ENCODE measurements around the gene TPI1.
A peak's percentile ranks its signal among the peaks of the same experiment; 100 is the strongest.
"Not testable (repeated sequence)": the region's sequence is repeated elsewhere in the genome, so short reads cannot be mapped to it uniquely, and the experiment has no call there.

TPI1 gene

DNA sequence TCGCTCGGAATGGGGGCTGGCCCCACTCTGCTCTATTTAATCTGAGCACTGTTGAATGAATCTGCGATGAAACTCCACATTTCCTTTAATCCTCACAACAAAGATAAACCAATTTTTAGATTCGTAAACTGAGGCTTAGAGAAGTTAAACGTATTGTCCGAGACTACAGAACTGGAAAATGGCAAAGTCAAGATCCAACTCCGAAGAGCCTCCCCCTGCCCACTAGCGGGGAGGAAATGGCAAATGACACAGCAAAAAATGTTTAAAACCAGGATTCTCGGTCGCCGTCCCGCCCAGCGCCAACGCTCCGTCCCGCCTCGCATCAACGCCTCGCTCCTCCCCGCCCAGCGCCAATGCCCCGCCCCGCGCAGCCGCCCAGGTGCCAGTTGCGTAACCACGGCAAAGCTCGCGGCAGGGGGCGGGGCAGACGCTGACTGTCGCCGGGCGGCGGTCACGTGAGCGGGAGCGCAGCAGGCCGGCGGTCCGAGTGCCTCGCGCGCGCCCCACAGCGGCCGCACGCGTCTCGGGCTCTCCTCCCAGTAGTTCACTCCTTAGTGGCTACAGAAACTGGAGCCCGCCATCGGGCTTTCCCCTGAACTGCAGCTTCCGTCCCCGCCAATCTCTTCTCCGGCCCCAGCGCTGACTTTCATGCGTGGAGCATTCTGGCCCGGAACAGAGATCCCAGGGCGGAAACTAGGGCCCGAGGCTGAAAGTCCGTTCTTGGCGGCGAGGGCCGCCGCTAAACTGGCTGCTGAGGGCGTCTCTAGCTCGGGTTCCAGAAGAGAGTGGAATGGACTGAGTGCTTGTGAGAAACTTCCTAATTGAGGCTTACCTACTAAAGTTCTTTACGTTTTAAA is 23.7 kb downstream of the TPI1 start:
- DNase-seq (ENCODE audit: low read depth in 2 of 3, low spot score in 2 of 3): peak; percentile 93 to 98 (median 97)

DNA sequence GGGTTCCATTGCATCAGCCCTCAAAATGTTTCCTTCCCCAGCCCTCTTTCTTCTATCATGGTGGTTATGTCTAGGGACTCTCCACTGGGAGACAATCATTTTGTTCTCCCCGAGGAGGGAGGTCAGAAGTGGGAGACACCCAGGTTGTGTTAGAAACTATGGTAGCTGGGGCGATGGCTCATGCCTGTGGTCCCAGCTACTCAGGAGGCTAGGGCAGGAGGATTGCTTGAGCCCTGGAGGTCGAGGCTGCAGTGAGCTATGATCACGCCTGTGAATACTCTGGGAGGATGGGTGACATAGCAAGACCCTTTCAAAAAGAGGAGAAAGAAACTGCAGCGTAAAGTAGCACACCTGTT is 24.3 kb downstream of the TPI1 start:
- no peak for DNase-seq (ENCODE audit: low read depth in 2 of 3, low spot score in 2 of 3)

DNA sequence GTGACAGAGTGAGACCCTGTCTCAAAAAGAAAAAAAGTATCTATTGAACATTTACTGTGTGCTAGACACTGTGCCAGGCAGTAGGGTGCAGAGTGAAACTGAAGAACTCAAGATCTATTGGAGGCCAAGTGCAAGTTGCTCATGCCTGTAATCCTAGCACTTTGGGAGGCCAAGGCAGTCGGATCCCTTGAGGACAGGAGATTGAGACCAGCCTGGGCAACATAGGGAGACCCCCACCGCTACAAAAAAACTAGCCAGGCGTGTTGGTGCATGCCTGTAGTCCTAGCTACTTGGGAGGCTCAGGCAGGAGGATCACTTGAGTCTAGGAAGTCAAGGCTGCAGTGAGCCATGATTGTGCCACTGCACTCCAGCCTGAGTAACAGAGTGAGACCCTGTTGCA is 25.4 kb downstream of the TPI1 start:
- not testable (repeated sequence) for DNase-seq (ENCODE audit: low read depth in 2 of 3, low spot score in 2 of 3)

DNA sequence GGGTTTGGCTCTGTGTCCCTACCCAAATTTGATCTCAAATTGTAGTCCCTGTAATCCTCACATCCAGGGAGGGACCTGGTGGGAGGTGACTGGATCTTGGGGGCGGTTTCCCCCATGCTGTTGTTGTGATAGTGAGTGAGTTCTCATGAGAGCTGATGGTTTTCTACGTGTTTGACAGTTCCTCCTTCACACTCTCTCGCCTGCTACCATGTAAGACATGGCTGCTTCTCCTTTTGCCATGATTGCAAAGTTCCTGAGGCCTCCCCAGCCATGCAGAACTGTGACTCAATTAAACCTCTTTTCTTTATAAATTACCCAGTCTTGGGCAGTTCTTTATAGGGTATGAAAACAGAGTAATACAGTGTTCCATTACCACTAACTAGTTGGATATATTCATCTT is 27.0 kb downstream of the TPI1 start:
- DNase-seq (ENCODE audit: low read depth in 2 of 3, low spot score in 2 of 3): no peak

DNA sequence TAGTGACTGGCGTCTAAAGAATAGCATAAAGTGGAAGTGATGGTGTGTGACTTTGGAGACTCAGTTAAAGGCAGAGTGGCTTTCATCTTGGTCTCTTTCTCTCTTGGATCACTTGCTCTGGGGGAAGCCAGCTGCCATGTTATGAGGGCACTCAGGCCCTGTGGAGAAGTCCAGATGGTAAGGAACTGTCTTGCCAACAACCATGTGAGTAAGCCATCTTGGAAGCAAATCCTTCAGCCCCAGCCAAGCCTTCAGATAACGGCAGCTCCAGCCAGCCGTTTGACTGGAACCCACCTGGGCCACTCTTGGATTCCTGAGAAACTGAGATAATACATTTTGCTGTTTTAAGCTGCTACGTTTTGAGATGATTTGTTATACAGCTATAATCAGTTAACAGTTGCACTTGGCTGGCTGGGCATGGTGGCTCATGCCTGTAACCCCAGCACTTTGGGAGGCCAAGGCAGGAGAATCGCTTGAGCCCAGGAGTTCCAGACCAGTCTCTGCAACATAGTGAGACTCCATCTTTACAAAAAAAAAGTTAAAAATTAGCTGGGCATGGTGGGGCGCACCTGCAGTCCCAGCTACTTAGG is 29.6 kb downstream of the TPI1 start:
- DNase-seq (ENCODE audit: low read depth in 2 of 3, low spot score in 2 of 3): no peak

DNA sequence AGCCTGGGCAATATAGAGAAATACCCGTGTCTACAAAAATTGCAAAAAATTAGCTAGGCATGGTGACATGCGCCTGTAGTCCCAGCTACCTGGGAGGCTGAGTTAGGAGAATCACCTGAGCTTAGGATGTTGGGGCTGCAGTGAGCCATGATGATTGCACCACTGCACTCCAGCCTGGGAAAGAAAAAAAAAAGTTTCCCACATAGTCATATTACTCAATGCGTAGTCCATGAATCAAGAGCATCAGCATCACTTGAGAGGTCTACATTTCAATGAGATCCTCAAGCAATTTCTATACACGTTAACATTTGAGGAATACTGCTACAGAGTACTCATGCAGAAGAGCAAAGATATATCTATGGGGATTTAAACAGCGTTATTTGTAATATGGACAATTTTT is 32.1 kb downstream of the TPI1 start:
- no peak for DNase-seq (ENCODE audit: low read depth in 2 of 3, low spot score in 2 of 3)

DNA sequence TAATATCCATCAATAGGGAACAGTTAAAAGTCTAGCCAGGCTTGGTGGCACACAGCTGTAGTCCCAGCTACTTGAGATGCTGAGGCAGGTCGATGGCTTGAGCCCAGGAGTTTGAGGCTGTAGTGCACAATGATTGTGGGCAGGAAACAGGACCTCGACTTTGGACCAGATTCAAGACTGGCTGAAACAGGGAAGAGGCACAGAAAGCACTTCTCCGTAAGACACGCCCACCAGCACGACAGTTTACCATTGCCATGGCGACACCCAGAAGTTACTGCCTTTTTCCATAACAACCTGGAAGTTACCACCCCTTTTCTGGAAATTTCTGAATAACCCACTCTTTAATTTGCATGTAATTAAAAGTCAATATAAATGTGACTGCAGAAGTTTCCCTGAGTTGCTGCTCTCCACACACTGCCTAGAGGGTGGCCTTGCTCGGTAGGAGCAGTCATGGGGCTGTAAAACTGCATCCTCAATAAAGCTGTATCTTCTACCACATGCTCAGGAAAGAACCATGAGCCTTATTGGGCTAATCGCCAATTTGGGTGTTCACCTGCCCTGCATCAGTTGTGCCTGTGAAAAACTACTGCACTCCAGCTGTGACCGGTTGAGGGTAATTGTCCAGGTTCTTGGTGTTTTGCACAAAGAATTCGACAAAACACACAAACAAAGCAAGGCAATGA is 32.6 kb downstream of the TPI1 start:
- no peak for DNase-seq (ENCODE audit: low read depth in 2 of 3, low spot score in 2 of 3)

DNA sequence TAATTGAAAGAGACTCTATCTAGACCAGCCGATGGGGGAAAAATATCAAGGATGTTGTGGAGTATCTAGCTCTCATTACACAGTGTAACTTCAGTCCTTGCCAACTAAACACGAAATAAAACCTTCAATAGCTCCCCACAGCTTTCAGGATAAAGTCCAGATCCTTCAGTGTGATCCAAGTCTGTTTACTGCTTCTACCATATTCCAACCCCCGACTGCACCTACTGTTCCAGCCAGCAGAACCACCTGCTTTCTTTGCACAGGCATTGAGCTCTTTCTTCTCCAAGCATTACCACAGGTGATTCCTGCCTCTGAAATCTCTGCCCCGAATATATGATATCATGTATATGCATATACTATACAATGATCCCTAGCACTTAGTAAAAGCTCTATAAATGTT is 35.1 kb downstream of the TPI1 start:
- no peak for DNase-seq (ENCODE audit: low read depth in 2 of 3, low spot score in 2 of 3)

DNA sequence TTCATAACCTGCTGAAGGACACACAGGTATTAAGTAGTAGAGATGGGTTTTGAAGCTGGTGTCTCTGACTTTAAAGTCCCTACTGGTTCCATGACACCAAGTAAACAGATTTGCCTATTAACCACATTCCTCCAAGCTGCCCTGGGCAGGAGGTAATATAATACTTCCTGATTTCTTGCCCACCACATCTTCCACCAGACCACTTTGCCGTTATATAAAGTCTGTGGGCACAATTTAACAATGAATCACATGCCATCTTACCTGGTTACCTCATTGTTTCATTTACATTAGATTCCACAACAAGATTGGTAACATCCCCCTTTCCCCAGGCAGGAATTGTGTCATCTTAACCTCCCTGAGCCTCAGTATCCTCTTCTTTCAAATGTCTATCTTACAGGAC is 36.4 kb downstream of the TPI1 start:
- DNase-seq (ENCODE audit: low read depth in 2 of 3, low spot score in 2 of 3): no peak

DNA sequence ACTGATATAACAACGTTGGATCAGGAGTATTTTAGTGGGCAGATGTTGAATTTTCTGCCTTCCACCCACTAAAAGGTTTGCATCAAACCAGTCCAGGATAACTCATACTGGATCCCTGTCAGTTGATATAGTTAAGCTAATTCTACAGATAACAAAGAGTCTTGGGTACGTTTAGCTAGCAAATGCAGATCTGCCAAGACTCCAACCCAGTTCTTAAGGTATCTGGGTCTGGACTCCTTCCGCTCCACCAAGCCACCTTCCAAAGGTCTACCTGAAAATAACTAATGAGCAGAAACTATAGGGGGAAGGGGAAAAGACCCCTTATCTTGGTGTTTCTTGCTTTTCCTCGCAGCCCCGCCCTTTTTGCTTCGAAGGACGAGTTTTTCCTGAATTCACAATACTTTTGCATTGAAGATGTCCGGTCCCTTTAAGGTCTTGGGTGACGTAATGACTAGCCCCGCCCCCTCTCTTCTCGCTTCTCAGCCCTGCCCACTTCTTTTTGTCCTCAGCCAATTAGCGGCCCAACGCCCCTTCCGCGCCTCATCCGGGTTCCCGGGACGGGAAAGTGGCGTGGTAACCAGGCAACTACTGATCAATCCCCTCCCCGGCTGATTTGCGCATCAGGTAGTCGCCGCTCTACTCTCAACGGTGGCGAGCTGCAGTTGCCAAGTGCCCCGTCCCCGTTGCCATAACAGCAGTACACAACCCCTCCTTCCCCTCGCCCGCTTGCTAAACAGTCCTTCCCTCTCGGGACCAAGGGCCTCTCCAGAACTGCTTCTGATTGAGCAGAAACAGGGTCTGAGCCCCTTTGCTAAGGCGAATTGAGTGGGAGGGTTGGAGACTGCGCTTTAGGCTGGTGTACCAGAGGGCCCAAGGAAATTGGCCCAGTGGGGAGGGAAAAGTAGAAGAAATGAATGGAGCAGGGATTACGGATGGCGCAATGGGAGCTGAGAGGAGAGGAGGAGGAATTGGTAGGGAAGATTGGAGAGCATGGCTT is 37.2 kb downstream of the TPI1 start, which contains the start of gene LRRC23:
TSS of gene LRRC23 (plus strand) at position 543 of the 997 bp plus-strand sequence. CDS start 812 bp downstream, outside the sequence.
- DNase-seq (ENCODE audit: low read depth in 2 of 3, low spot score in 2 of 3): peak; percentile 92 to 94 (median 93)

DNA sequence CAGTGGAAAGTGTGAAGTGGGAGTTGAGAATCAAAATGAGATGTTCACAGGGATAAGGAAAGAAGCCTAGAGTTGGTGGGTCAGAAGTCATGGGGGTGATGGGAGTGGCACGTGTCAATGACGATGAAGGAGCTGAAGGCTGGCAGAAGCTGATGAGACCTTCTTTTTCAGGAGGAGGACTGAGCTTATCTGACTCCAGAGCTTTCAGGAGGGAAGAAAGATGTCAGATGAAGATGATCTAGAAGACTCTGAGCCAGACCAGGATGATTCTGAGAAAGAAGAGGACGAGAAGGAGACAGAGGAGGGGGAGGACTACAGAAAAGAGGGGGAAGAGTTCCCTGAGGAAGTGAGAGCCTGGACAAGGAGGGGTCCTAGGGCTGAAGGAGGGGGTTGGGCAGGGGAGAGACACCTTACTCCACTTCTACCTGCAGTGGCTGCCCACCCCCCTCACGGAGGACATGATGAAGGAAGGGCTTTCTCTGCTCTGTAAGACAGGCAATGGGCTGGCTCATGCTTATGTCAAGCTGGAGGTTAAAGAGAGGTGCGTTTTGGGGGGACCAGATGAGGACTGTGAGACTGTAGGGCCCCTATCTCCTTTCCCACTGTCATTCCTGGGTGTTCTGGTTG is 38.2 kb downstream of the TPI1 start:
- no peak for DNase-seq (ENCODE audit: low read depth in 2 of 3, low spot score in 2 of 3)

DNA sequence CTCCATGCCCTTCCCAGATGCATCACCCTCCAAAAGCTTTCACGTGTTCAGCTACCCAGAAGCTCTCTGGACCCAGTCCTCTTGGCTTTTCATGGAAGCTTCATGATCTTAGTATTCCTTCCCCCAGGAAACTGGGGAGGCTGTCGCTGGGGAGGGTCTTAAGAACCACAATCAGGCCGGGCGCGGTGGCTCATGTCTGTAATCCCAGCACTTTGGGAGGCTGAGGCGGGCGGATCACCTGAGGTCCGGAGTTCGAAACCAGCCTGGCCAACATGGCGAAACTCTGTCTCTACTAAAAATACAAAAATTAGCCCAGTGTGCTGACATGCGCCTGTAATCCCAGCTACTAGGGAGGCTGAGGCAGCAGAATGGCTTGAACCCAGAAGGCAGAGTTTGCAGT is 40.8 kb downstream of the TPI1 start:
- not testable (repeated sequence) for DNase-seq (ENCODE audit: low read depth in 2 of 3, low spot score in 2 of 3)

DNA sequence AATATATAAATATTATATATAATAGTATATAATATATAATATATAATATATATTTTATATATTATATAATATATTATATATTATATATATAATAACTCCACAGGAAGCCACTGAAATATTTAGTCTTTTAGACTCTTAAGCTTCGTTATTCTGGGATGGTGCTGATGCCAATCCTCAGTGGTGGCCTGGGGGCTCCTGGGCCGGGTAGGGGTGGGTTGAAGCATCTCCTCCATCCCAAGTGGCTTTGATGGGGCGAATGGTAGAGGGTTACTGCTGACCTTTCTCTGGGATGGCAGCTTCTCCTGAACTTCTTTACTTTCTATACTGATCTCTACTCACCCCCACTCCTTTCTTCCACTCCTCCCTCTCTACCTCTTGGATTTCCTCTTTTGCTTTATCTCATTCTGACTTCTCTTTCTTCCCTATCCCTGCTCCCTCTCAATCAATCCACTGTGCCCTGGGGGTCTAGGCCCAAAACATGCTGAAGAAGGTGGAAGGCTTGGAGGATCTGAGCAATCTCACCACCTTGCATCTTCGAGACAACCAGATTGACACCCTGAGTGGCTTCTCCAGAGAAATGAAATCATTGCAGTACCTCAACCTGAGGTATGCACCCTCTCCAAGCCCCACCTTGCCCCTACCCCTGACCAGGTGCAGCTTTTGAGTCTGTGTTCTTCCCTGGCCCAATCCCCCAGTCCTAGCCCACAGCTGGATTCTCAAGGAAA is 42.3 kb downstream of the TPI1 start:
- no peak for DNase-seq (ENCODE audit: low read depth in 2 of 3, low spot score in 2 of 3)

DNA sequence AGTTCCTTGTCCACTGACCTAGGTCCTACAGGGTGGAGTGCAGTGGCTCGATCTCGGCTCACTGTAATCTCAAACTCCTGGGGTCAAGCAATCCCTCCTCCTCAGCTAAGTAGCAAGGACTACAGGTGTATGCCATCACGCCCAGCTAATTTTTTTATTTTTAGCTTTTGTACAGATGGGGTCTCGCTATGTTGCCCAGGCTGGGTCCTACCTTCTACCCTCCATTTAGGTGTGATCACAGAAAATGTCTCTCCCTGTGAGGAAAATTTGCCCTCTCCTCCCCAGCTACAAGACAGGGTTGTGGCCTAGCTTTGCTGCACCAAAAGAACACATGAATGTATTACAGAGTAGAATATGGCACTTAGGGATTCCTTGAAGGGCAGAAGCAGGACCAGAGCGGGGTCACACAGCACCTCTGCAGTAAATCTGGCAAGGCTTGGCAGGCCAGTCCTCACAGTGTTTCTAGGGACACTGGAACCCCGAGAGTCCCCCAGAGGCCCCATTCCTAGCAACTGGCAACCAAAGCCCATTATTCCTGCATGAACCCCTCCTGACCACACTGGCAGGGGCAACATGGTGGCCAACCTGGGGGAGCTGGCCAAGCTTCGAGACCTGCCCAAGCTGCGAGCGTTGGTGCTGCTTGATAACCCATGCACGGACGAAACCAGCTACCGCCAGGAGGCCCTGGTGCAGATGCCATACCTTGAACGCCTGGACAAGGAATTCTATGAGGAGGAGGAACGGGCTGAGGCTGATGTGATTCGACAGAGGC is 45.0 kb downstream of the TPI1 start:
- no peak for DNase-seq (ENCODE audit: low read depth in 2 of 3, low spot score in 2 of 3)

DNA sequence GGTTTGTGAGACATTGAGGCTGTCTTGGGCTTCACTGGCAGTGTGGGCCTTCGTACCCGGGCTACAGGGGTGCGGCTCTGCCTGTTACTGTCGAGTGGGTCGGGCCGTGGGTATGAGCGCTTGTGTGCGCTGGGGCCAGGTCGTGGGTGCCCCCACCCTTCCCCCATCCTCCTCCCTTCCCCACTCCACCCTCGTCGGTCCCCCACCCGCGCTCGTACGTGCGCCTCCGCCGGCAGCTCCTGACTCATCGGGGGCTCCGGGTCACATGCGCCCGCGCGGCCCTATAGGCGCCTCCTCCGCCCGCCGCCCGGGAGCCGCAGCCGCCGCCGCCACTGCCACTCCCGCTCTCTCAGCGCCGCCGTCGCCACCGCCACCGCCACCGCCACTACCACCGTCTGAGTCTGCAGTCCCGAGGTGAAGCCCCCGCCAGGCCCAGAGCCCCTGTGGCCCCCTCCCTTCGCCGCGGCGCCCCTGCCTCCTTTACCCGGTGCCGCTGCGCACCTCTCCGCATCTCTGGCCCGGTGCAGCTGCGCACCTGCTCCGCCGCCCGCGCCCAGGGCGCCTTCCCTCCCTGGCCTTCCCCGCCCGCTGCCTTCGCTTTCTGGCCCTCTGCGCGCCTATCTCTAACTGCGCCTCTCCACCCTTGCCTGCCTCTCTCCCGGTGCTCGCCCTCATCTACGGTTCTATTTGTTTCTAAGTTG is 47.1 kb downstream of the TPI1 start, which contains the start of gene ENO2:
TSS of gene ENO2 (plus strand) at position 335 of the 701 bp plus-strand sequence. CDS start 1,253 bp downstream, outside the sequence.
- peak in 2 of 3 experiments; percentile 59 to 63 for DNase-seq (ENCODE audit: low read depth in 2 of 3, low spot score in 2 of 3)

DNA sequence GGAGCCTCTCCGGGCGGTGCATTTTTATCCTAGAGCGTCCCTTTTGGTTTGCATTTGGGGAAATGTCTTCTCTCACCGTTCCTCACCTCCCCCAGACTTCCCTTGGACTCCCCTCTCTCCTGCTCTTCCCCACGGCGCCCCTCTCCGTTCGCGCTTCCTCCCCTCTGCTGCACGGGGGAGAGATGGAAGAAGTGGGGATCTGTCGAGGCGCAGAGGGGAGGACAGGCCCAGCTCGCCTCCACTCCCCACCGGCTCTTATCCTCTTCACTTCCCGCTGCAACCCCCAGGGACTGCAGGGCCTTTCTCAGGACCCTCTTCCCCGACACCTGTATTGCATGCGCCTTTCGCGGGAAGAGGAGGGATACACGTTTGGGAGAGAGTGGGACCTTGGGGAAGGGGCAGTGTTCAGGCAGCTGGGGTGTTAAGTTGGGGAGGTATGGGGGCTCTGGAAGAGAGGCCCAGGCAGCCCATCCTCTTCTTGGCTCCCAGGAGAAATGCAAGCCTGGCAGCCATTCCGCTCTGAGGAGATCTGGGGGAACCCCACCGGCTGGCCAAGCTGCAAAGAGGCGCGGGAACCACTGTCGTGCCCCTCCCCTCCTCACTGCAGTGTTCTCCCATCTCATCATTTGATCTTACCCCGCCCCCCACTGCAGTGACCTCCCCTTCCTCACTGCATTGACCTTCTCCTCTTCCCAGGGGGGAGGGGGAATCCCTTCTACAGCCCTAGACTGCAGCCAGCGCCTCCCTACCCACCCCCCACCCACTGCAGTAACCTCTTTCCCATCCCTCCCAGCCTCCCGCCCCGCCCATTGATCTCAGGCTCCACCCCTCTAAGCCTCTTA is 47.8 kb downstream of the TPI1 start:
- DNase-seq (ENCODE audit: low read depth in 2 of 3, low spot score in 2 of 3): no peak

DNA sequence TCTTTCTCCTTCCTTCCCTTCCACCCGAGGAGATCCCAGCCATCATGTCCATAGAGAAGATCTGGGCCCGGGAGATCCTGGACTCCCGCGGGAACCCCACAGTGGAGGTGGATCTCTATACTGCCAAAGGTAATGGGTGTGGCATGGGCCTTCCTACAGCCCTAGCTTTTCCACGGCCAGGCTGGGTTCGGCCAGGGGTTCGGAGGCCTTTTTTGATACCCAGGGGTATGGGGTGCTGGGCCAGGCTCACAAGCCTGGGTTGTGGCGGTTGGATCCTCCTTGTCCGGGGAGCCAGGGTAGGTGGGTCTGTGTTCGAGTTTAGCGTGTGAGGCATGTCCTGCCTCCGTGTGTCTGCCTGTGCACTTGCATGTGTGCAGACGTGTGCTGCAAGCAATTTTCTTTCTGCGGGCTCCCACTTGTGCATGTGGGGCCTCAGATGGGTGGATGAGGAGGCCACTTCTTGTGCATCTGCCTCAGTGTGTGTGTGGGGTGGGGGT is 48.5 kb downstream of the TPI1 start:
- no peak for DNase-seq (ENCODE audit: low read depth in 2 of 3, low spot score in 2 of 3)

Data from activated CD8-positive, alpha-beta memory T cell treated with anti-CD3 and anti-CD28 coated beads for 48 hours (primary cell).